Renal pelvis (tissue), 4 donors: ENCODE results near the gene BTBD6. TPM values are rescaled to one million over a fixed set of nuclear protein-coding genes. Genes with fewer than 3 reads are reported as not detected.
"Not testable (repeated sequence)": the region's sequence is repeated elsewhere in the genome, so short reads cannot be mapped to it uniquely, and the experiment has no call there.

Experiments
- DNase-seq: peaks from one replicate; pipeline ENCODE4 v3.0.0-alpha.2; 2013
- polyA plus RNA-seq, 3 donors: library from polyadenylated mRNA; unstranded; fragments of 120-200 nt; gene quantifications; one replicate each; pipeline ENCODE4 v1.2.1, GENCODE V29; 2013; ENCODE audit not compliant: insufficient read length in 3 of 3

The BTBD6 gene
- polyA plus RNA-seq, 3 donors = 32.6 to 43.4 (median 42.7) TPM

DNA sequence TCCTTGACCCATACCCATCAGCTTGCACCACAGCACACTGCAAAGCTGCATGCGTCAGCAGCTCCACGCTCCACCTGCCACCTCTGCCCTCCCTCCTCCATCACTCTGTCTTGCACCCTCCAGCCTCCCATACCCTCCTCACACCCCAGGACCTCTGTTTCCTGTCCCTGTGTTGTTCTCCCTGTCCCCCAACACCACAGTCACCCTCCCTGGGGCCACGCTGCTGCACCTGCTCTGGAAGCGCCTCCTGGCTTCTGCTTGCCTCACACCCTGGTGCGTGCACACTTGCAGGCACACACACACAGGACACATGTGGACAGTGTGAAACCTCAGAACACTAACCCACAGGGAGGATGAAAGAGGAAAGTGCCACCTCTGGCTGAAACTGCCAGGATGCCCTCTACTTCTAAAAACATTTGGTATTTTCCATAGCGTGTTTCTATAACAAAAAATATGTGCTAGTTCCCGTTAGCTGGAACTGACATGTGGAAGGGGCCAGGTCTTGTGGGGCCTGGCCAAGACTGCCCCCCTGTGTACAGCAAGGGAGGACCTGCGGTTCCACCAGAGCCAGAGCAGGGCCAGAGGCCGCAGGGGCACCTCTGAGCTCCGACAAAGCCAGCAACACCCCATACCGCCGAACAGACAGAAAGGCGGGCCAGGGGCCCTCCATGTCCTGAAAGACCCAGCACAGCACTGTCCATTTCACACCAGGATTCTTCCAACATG, 42.5 kb downstream of the BTBD6 start:
- DNase-seq = no peak

DNA sequence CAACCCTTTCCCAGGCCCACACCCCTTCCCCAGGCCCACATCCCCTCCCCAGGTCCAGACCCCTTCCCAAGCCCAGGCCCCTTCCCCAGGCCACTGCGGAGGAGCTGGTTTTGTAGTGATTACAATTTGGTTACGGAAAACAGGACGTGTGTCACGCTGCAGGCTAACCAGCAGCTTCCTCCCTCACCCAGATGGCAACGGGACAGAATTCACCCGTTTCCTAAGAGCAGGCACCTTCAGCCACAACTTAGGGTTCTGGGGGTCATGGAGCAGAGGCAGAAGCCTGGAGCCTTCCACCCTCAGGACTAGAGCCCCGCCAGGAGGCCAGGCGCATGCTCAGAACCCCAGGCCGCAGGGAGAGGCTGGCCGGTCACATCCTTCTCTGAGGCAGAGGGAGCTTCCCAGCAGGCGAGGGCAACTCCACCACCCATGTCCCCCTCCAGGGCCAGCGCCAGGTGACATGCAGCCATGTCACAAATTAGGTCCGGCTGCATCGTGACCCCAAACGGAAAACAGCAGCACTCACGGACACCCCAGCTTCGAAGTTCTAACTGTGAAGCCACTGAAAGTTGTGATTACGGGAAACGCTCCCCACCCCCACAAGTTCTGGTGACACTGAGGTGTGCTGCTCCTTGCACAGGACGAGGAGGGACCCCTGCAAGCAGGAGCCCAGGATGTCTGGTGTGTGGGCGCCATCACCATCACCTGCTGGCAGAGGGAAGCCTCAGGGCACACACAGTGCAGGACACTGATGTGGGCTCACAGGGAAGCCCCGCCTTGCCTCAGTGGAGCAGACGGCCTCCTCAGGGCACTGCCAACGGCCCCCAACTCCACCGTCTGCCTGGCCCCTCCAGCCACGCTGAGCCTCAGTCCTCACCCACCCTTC, 44.7 kb downstream of the BTBD6 start:
- DNase-seq = no peak

DNA sequence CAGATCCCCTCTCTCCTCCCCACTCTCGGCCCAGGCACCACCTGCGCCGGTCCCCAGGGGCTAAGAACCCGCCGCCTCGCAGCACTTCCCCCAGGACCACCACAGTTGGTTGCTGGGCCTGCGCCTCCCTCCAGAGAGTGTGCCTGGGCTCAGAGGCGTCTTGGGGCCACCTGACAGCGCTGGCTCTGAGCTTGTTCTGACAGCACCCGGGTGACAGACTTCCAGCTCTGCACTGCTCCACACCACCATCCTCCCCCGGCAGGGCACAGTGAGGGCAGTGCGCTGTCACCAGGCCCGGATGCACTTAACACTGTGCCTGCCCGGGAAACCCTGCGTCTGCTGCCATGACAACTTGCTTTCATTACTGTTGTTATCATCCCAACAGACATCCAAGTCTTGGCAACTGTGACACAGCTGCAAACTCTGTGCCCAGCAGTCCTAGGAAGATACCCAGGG, 45.8 kb downstream of the BTBD6 start:
- peak; percentile 78 for DNase-seq

DNA sequence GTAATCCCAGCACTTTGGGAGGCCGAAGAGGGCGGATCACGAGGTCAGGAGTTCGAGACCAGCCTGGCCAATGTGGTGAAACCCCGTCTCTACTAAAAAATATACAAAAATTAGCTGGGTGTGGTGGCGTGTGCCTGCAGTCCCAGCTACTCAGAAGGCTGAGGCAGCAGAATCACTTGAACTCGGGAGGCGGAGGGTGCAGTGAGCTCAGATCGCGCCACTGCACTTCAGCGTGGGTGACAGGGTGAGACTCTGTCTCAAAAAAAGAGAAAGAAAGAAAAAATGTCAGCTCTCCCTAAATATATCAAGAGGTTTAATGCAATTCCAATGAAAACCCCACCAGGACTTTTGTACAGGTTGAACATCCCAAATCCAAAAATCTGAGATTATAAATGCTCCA, 49.0 kb downstream of the BTBD6 start:
- DNase-seq = not testable (repeated sequence)

DNA sequence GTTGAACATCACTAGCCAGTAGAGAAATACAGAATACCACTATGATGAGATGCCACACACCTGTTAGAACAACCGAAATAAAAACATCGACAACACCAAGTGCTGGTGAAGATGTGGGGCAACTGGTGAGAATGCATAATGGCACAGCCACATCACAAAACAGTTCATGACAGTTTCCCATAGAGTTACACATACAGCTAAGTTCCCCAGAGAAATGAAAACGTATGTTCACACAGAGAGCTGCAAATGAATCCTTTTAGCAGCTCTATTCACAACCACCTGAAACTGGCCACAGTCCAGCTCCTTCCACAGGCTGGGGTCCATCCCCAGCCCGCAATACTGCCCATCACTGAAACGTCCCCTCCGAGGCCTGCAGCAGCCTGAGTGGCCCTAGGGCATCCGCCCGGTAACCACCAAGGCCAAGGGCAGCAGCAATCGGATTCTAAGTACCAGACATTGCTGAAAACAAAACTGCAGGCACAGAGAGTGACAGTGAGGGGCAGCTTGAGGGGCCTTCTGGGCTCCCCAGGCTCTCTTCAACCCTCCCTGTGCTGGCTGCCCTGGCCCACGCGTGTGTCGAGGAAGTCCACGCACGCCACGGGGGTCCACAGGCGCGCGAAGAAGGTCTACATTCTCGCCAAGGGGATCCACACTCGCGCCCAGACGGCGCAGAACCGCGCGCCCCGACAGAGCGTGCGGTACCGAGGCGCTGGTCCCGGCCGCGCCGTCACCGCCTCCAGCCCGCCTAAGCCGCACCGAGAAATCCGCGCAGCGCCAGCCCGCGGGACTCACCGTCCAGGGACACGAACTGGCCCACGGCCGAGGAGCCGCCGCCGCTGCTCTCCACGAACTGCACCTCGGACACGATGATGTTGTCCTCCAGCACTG, 51.6 kb downstream of the BTBD6 start:
- DNase-seq = peak; percentile 20

Other genes starting within 250 kb of the BTBD6 start
- 10 to 100 TPM; 18.7 to 24.8 (median 23.3) TPM for gene CDCA4, start 227.4 kb upstream of the BTBD6 start, polyA plus RNA-seq
- 1 to 10 TPM in 1 of 3 donors, under 1 TPM in 2; 0.35 to 1.1 (median 0.71) TPM for gene GPR132, start 183.1 kb upstream of the BTBD6 start, polyA plus RNA-seq
- gene JAG2, start 79.8 kb upstream of the BTBD6 start, polyA plus RNA-seq = 10 to 100 TPM in 2 of 3 donors, 1 to 10 TPM in 1; 8.7 to 11.4 (median 10.2) TPM
- gene NUDT14, start 67.2 kb upstream of the BTBD6 start, polyA plus RNA-seq = 10 to 100 TPM; 36.6 to 44.0 (median 38.1) TPM
- gene BRF1, start 52.5 kb downstream of the BTBD6 start, polyA plus RNA-seq = 10 to 100 TPM; 32.8 to 37.3 (median 33.3) TPM
- 10 to 100 TPM; 76.2 to 89.4 (median 84.1) TPM for gene PACS2, start 66.2 kb downstream of the BTBD6 start, polyA plus RNA-seq
- gene TEX22, start 150.0 kb downstream of the BTBD6 start, polyA plus RNA-seq = 1 to 10 TPM; 1.4 to 3.6 (median 2.6) TPM
- 100 to 1,000 TPM; 122 to 156 (median 141) TPM for gene MTA1, start 171.3 kb downstream of the BTBD6 start, polyA plus RNA-seq
- 100 to 1,000 TPM; 132 to 186 (median 153) TPM for gene CRIP2, start 226.3 kb downstream of the BTBD6 start, polyA plus RNA-seq
- gene CRIP1, start 238.4 kb downstream of the BTBD6 start, polyA plus RNA-seq = 10 to 100 TPM; 28.8 to 36.6 (median 34.6) TPM
- 10 to 100 TPM; 10.9 to 13.7 (median 11.1) TPM for gene TEDC1, start 242.7 kb downstream of the BTBD6 start, polyA plus RNA-seq